B cell (primary cell): Measurements from ENCODE around the gene LRRC31.

Source experiments
- EZH2 ChIP-seq: IDR thresholded peaks from 2 replicates; pipeline ENCODE4 v1.6.1; 2012; ENCODE audit warnings: borderline replicate concordance, low read depth, mild to moderate bottlenecking, moderate library complexity, low read length; ENCODE audit not compliant: insufficient read depth, poor library complexity, severe bottlenecking
- TF ChIP-seq, protein P1 (sequence below): fragments of 200-600 bp; IDR thresholded peaks from one replicate; pipeline ENCODE4 v1.8.0; 2022; ENCODE audit warnings: antibody characterized with exemption, mild to moderate bottlenecking

DNA sequence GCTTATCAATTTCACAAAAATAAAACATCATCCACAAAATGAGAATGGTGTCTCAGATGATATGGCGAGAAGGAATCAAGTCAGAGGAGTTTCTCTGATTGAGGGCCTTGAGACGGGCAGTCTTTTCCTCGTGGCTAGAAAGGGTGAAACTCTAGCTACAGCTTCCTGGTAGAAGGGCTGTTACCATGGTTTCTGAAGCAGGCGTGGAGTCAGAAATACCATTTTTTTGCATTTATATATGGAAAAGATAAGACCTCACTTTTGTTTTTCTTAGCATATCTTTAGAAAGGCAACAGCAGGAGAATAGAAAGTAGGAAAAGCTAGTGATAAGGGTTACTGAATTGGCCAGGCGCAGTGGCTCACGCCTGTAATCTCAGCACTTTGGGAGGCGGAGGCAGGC is 24.4 kb upstream of the LRRC31 start:
- TF ChIP-seq, protein P1, sequence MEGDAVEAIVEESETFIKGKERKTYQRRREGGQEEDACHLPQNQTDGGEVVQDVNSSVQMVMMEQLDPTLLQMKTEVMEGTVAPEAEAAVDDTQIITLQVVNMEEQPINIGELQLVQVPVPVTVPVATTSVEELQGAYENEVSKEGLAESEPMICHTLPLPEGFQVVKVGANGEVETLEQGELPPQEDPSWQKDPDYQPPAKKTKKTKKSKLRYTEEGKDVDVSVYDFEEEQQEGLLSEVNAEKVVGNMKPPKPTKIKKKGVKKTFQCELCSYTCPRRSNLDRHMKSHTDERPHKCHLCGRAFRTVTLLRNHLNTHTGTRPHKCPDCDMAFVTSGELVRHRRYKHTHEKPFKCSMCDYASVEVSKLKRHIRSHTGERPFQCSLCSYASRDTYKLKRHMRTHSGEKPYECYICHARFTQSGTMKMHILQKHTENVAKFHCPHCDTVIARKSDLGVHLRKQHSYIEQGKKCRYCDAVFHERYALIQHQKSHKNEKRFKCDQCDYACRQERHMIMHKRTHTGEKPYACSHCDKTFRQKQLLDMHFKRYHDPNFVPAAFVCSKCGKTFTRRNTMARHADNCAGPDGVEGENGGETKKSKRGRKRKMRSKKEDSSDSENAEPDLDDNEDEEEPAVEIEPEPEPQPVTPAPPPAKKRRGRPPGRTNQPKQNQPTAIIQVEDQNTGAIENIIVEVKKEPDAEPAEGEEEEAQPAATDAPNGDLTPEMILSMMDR, result no peak
- TF ChIP-seq EZH2, result no peak
